Glomerular visceral epithelial cell (primary cell): ENCODE measurements around the gene MSI2.

Experiments used
- DNase-seq: peaks from one replicate; pipeline ENCODE4 v3.0.0-alpha.2; 2016; ENCODE audit errors: extremely low spot score

MSI2 gene

GRCh38 chr17:57246257-57246656 lies 10.1 kb upstream of the MSI2 start:
- no peak for DNase-seq

- DNase-seq, result no peak
Observed at GRCh38 chr17:57247261-57247660, 9.1 kb upstream of the MSI2 start.

- no peak for DNase-seq
Observed at GRCh38 chr17:57247913-57248312, 8.4 kb upstream of the MSI2 start.

DNA sequence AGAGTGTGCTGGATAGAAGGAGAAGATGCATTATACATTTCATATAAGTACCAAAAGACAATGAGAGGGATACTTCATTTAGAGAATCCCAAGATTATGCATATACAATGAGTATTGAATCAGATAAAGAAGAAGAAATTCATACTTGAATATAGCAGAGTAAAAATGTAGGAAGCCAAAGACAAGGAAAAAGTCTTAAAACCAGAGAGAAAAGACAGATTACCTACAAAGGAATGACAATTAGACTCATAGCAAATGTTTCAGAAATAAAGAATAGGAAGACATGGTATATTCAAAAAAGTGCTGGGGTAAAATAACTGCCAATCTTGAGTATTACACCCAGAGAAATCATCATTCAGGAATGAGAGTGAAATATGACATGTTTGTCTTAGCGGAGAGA lies 6.8 kb upstream of the MSI2 start:
- no peak for DNase-seq

- DNase-seq, result no peak
Observed at GRCh38 chr17:57251211-57251787, 5.0 kb upstream of the MSI2 start.

- DNase-seq, result no peak
Observed at GRCh38 chr17:57253362-57254065, 2.8 kb upstream of the MSI2 start.

DNA sequence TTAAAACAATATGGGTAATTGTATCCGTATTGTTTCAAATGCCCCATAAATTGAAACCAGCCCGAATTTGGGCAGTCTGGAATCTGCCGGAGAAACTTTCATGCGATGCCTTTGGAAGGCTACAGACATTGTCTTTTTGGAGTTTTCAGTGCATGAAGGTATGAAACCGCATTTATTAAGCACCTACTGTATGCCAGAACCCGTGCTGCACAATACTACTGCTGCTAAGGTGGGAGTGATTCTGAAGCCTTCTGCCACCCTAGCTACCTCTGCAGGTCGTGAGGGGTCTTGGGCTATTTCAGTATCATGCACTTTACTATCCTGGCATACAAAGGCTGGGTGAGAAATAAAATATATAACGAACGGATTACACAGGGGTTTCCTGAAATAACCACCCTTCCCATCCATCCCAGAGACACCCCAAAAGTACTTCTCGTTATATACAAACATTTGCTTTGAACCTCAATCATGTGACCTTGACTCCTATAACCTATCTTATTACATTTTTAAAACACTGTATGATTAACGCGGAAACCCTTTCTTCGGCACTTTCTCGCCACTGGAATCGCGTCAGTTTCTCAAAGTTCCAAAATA lies 1.0 kb upstream of the MSI2 start:
- DNase-seq, result no peak

- peak; percentile 22 for DNase-seq
Observed at GRCh38 chr17:57256708-57257112, 387 bp downstream of the MSI2 start.

GRCh38 chr17:57257195-57257894 lies 1.0 kb downstream of the MSI2 start:
- DNase-seq, result peak; percentile 6

GRCh38 chr17:57257895-57258851 lies 1.9 kb downstream of the MSI2 start:
- DNase-seq, result no peak

GRCh38 chr17:57259306-57259705 lies 3.0 kb downstream of the MSI2 start:
- no peak for DNase-seq

DNA sequence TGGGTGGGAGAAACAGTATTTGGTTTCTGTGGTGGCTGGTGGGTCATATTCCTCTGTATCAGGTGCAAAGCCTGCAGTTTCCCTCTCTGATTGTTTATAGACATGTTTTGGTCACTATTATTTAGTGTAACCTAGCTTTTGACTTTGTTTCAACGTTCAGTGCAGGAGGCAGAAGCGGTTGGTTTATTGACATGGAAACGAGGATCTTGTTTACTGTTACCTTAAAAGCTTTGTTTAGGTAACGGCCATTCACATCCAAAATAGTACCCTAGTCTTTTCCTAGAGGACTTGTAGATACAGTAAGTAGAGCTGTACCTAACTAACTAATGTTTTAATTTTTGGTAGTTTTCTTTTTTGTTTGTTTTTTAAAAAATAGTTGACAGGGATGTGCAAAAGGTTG lies 3.5 kb downstream of the MSI2 start:
- no peak for DNase-seq

GRCh38 chr17:57260325-57261083 lies 4.2 kb downstream of the MSI2 start:
- DNase-seq, result no peak

GRCh38 chr17:57261084-57261461 lies 4.8 kb downstream of the MSI2 start:
- no peak for DNase-seq

DNA sequence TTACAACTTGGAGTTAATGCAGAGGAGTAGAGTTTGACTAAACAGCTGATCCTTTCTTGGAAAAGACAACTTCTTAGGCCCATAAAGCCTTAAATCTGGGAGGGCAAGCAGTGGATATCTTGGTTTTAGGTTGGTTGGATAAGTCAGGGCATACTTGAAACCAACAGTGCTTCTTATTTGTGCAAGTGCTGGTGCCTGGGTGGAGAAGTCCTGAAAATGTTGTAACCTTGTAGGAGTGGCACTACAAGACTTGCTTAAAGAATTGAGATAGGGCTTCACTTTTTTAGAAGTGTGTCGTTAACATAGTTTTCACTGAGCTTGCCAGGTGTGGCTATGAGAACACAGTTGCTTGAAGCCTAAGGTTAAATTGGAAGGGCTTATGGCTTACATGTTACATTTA lies 6.2 kb downstream of the MSI2 start:
- DNase-seq, result no peak

DNA sequence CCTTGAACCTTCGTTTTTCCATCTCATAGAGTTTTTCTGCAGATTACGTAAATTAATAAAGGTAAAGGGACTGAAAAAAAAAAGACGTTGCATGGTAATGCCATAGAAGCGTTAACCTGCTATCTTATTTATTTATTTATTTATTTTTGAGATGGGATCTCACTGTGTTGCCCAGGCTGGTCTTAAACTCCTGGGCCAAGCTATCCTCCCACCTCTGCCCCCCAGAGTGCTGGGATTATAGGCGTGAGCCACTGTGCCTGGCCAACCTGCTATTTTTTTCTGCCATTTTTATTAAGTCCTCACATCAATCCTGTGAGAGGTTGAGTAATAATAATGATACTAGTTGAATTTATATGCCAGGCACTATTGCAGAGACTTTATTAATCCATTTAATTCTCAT lies 7.9 kb downstream of the MSI2 start:
- DNase-seq, result no peak

- DNase-seq, result no peak
Observed at GRCh38 chr17:57264776-57265175, 8.5 kb downstream of the MSI2 start.

DNA sequence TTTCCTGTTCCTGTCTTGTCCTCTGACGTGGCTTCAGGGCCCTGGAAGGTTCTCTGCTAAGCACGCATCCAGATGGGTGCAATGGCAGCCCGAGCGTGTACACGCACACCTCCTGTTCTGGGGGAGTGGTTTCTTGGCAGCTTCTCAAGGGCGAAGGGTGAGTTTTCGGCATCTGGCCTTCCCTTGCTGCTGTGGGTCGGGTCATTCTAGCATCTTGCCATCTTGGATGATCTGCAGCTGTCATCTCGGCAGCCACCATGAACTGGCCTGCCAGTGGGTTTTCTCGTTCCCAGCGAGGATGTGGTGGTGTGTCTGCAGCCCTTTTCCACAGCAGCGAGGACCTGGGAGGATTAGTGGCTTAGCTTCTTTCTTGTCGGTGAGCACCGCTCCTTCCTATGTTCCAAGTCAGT lies 10.6 kb downstream of the MSI2 start:
- DNase-seq, result no peak

- no peak for DNase-seq
Observed at GRCh38 chr17:57268181-57268580, 11.9 kb downstream of the MSI2 start.

GRCh38 chr17:57269052-57269451 lies 12.7 kb downstream of the MSI2 start:
- no peak for DNase-seq
